Erythroblast (primary cell): ENCODE results near the gene BCAT1.

Experiments used
- GATA1 ChIP-seq: IDR thresholded peaks from 2 replicates; pipeline ENCODE4 v1.6.1; 2011; ENCODE audit warnings: low read depth, mild to moderate bottlenecking, control low read depth, low read length, moderate library complexity
- POLR2A ChIP-seq: IDR thresholded peaks from 2 replicates; pipeline ENCODE4 v1.6.1; 2011; ENCODE audit warnings: mild to moderate bottlenecking, low read length

DNA sequence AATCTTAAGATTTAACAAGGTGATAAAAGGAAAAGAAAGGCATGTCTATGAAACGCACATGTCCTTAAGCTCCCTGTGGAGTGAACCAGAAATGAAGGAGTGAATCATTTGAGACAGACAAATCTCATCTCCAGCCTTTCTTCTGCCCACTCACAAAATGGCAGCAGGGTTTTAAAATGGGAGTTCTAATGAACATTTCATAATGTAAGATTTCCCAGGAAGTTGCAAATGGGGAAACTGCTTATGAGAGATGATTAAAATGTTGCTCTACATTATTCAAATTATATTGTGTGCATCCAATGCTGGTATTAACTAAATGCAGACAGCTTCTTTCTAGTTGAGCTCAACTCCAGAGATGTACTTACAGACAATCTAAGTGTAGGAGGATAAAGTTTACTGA lies 76.7 kb downstream of the BCAT1 start:
- TF ChIP-seq POLR2A = no peak
- TF ChIP-seq GATA1 = no peak
